HG03439 (cell line): ENCODE data around the gene SNRPA1.

Experiments used
- ATAC-seq: cut with Tn5 transposase; IDR thresholded peaks from one replicate; pipeline ENCODE4 v1.9.1; 2021; ENCODE audit warnings: mild to moderate bottlenecking, moderate library complexity; ENCODE audit not compliant: unreplicated experiment

The SNRPA1 gene

GRCh38 chr15:101264911-101265641, 30.0 kb downstream of the SNRPA1 start:
- no peak for ATAC-seq

GRCh38 chr15:101264011-101264410, 31.0 kb downstream of the SNRPA1 start:
- no peak for ATAC-seq

GRCh38 chr15:101262551-101262950, 32.5 kb downstream of the SNRPA1 start:
- ATAC-seq = no peak

- ATAC-seq = peak; percentile 48
Observed at GRCh38 chr15:101258238-101259144, 36.6 kb downstream of the SNRPA1 start.

- no peak for ATAC-seq
Observed at GRCh38 chr15:101256757-101257156, 38.3 kb downstream of the SNRPA1 start.

- no peak for ATAC-seq
Observed at GRCh38 chr15:101255615-101256241, 39.3 kb downstream of the SNRPA1 start.

- ATAC-seq = no peak
Observed at GRCh38 chr15:101255051-101255395, 40.0 kb downstream of the SNRPA1 start.

GRCh38 chr15:101254157-101255050, 40.6 kb downstream of the SNRPA1 start:
- no peak for ATAC-seq

GRCh38 chr15:101252836-101253235, 42.2 kb downstream of the SNRPA1 start:
- ATAC-seq = no peak

- ATAC-seq = peak; percentile 76
Observed at GRCh38 chr15:101251830-101252820, 42.9 kb downstream of the SNRPA1 start, which contains the start of gene CHSY1. Gene CHSY1 (minus strand): TSS chr15:101252048. CDS start chr15:101251456, 592 bp downstream.

GRCh38 chr15:101250873-101251829, 43.9 kb downstream of the SNRPA1 start:
- ATAC-seq = peak; percentile 11

- no peak for ATAC-seq
Observed at GRCh38 chr15:101250341-101250831, 44.7 kb downstream of the SNRPA1 start.

GRCh38 chr15:101248274-101248673, 46.8 kb downstream of the SNRPA1 start:
- no peak for ATAC-seq

GRCh38 chr15:101246824-101247745, 48.0 kb downstream of the SNRPA1 start:
- no peak for ATAC-seq

GRCh38 chr15:101246391-101246790, 48.7 kb downstream of the SNRPA1 start:
- no peak for ATAC-seq

GRCh38 chr15:101244889-101245668, 50.0 kb downstream of the SNRPA1 start:
- no peak for ATAC-seq
